Calu3 (cell line): ENCODE measurements around the gene UBTD2. TPM values are rescaled to one million over a fixed set of nuclear protein-coding genes. Genes with fewer than 3 reads are reported as not detected.

Experiments
- BruUV-seq: library from RNA; stranded (reverse); fragments of 400-500 nt; replicated peaks from 2 replicates; lab custom pipeline; 2021; lab: Mats Ljungman, UMichigan
- CTCF ChIA-PET: fragments of 300-600 bp; sonication (Branson Sonifier 250); formaldehyde crosslinking; loops from one replicate; lab custom pipeline; 2022; ENCODE audit warnings: antibody characterized with exemption; lab: Charles Lee
- DNase-seq: peaks from one replicate; pipeline ENCODE4 v3.0.0; 2022
- H3K27ac Mint-ChIP-seq: one replicate; pipeline ENCODE4 v1.8.0; 2022; ENCODE audit warnings: mixed read lengths; ENCODE audit not compliant: unreplicated experiment
- H3K27me3 Mint-ChIP-seq: one replicate; pipeline ENCODE4 v1.8.0; 2022; ENCODE audit warnings: mixed read lengths; ENCODE audit not compliant: unreplicated experiment
- H3K36me3 Mint-ChIP-seq: one replicate; pipeline ENCODE4 v1.8.0; 2022; ENCODE audit warnings: mild to moderate bottlenecking, moderate library complexity, mixed read lengths; ENCODE audit not compliant: insufficient read depth, unreplicated experiment
- H3K4me1 Mint-ChIP-seq: one replicate; pipeline ENCODE4 v1.8.0; 2022; ENCODE audit warnings: mild to moderate bottlenecking, low read depth, mixed read lengths; ENCODE audit not compliant: unreplicated experiment
- H3K4me3 Mint-ChIP-seq: one replicate; pipeline ENCODE4 v1.8.0; 2022; ENCODE audit warnings: mild to moderate bottlenecking, low read depth, moderate library complexity, mixed read lengths; ENCODE audit not compliant: unreplicated experiment
- H3K9me3 Mint-ChIP-seq: one replicate; pipeline ENCODE4 v1.8.0; 2022; ENCODE audit warnings: low read depth, mixed read lengths; ENCODE audit not compliant: unreplicated experiment
- intact Hi-C: fragments of 100-400 bp; cut with micrococcal nuclease; formaldehyde crosslinking; loops from one replicate; pipeline ENCODE4 v1.10.0; 2022; ENCODE audit not compliant: unreplicated experiment
- total RNA-seq: library from RNA; stranded (reverse); gene quantifications from 2 replicates; pipeline ENCODE4 v1.2.3, GENCODE V29; 2022
- TF ChIP-seq, protein P1 (sequence below): fragments of 200-600 bp; IDR thresholded peaks from one replicate; pipeline ENCODE4 v1.8.0; 2022; ENCODE audit warnings: antibody characterized with exemption; ENCODE audit not compliant: unreplicated experiment

Gene UBTD2
- total RNA-seq, 1 experiment from 2014 or later: 21.1 TPM

GRCh38 chr5:172171118-172171517 is 112.4 kb downstream of the UBTD2 start:
- Mint-ChIP-seq H3K27ac (no peak overlapping the region), H3K4me3 (no peak overlapping the region), H3K36me3 (peaks cover under 1% of the 10 kb centered on the region), H3K9me3 (no peaks in the 10 kb centered on the region), H3K27me3 (no peaks in the 10 kb centered on the region), H3K4me1 (peaks cover 8% of the 10 kb centered on the region)
- BruUV-seq: no TSS peak
- CTCF ChIA-PET: no interaction called here
- TF ChIP-seq, protein P1, sequence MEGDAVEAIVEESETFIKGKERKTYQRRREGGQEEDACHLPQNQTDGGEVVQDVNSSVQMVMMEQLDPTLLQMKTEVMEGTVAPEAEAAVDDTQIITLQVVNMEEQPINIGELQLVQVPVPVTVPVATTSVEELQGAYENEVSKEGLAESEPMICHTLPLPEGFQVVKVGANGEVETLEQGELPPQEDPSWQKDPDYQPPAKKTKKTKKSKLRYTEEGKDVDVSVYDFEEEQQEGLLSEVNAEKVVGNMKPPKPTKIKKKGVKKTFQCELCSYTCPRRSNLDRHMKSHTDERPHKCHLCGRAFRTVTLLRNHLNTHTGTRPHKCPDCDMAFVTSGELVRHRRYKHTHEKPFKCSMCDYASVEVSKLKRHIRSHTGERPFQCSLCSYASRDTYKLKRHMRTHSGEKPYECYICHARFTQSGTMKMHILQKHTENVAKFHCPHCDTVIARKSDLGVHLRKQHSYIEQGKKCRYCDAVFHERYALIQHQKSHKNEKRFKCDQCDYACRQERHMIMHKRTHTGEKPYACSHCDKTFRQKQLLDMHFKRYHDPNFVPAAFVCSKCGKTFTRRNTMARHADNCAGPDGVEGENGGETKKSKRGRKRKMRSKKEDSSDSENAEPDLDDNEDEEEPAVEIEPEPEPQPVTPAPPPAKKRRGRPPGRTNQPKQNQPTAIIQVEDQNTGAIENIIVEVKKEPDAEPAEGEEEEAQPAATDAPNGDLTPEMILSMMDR: no peak
- intact Hi-C loops: no loop called here
- DNase-seq: no peak

- H3K27ac Mint-ChIP-seq: no peak overlapping the region
- H3K9me3 Mint-ChIP-seq: no peaks in the 10 kb centered on the region
- CTCF ChIA-PET: no interaction called here
- no peak for DNase-seq
- no peaks in the 10 kb centered on the region for H3K36me3 Mint-ChIP-seq
- TF ChIP-seq, protein P1: no peak
- intact Hi-C loops: no loop called here
- BruUV-seq: no TSS peak
- H3K4me3 Mint-ChIP-seq: no peak overlapping the region
- H3K27me3 Mint-ChIP-seq: no peaks in the 10 kb centered on the region
- peaks cover 6% of the 10 kb centered on the region for H3K4me1 Mint-ChIP-seq
Measured at GRCh38 chr5:172170251-172170701, 113.3 kb downstream of the UBTD2 start.

GRCh38 chr5:172169216-172169615 is 114.3 kb downstream of the UBTD2 start:
- Mint-ChIP-seq H3K36me3 (no peaks in the 10 kb centered on the region), H3K27me3 (no peaks in the 10 kb centered on the region), H3K4me3 (no peak overlapping the region), H3K27ac (no peak overlapping the region), H3K9me3 (no peaks in the 10 kb centered on the region), H3K4me1 (no peaks in the 10 kb centered on the region)
- TF ChIP-seq, protein P1: no peak
- BruUV-seq: no TSS peak
- intact Hi-C loops: no loop called here
- CTCF ChIA-PET: no interaction called here
- no peak for DNase-seq

GRCh38 chr5:172168311-172168710 is 115.3 kb downstream of the UBTD2 start:
- Mint-ChIP-seq H3K4me3 (no peak overlapping the region), H3K27ac (no peak overlapping the region), H3K4me1 (no peaks in the 10 kb centered on the region), H3K27me3 (no peaks in the 10 kb centered on the region), H3K9me3 (no peaks in the 10 kb centered on the region), H3K36me3 (no peaks in the 10 kb centered on the region)
- DNase-seq: no peak
- TF ChIP-seq, protein P1: no peak
- CTCF ChIA-PET: no interaction called here
- no TSS peak for BruUV-seq
- intact Hi-C loops: no loop called here
